WI38 (cell line): Measurements from ENCODE around the gene ACTL10.

ENCODE experiments used
- H3K4me3 ChIP-seq: 2 replicates; pipeline ENCODE4 v1.5.1; 2011; ENCODE audit warnings: low read depth, mild to moderate bottlenecking, control low read depth, low read length
- TF ChIP-seq, protein P1 (sequence below): IDR thresholded peaks from 2 replicates; pipeline ENCODE4 v1.5.1; 2012; ENCODE audit warnings: low read depth, mild to moderate bottlenecking, control low read depth, low read length

ACTL10 gene

DNA sequence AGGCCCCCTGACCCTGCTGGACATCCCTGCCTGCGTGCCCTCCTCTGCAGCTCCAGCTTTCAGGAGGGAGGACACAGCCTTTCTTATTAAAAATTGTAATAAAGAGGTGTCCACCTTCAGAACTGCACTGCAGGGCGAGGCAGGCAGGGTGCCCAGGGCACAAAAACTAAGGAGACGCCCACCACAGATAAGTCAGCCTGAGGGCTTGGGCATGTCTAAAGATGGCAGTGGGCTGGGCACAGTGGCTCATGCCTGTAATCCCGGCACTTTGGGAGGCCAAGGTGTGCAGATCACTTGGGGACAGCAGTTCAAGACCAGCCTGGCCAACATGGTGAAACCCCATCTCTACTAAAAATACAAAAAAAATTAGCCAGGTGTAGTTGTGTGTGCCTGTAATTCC lies 11.6 kb upstream of the ACTL10 start:
- TF ChIP-seq, protein P1, sequence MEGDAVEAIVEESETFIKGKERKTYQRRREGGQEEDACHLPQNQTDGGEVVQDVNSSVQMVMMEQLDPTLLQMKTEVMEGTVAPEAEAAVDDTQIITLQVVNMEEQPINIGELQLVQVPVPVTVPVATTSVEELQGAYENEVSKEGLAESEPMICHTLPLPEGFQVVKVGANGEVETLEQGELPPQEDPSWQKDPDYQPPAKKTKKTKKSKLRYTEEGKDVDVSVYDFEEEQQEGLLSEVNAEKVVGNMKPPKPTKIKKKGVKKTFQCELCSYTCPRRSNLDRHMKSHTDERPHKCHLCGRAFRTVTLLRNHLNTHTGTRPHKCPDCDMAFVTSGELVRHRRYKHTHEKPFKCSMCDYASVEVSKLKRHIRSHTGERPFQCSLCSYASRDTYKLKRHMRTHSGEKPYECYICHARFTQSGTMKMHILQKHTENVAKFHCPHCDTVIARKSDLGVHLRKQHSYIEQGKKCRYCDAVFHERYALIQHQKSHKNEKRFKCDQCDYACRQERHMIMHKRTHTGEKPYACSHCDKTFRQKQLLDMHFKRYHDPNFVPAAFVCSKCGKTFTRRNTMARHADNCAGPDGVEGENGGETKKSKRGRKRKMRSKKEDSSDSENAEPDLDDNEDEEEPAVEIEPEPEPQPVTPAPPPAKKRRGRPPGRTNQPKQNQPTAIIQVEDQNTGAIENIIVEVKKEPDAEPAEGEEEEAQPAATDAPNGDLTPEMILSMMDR = no peak
- no peak overlapping the region for H3K4me3 ChIP-seq

DNA sequence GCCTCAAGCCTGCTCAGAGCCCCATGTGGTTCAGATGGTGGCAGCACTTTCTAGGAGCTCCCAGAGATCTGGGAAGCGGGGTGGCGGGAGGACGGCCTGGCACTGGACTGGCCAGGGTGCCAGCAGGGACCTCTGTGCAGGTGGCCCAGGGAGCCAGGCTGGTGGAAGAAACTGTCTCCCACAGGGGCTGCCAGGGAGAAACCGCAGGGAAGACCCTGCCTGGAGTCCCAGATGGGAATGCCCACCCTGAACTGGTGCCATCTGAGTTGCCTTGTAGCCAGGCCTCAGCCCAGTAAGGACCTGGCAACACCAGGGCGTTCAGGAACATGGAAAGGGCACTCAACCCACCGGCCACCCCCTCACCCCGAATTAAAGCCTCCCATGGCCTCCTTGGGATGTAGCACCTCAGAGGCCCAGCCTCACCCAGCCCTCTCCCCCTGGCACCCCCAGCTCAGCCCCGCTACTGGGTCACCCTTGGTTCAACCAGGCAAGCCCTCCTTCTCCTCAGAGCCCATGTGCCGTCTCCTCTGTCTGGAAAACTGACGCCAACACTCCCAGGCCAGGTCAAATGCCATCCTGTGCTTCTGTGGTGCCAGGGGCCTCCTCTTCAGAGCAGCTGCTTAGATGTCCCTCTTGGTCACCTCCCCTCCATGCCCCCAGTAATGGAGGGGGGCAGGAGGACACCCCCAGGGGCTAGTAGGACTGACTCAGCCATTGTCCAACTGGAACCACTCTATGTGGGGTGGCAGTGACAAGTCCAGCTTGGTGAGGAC lies 10.5 kb upstream of the ACTL10 start:
- H3K4me3 ChIP-seq = no peak overlapping the region
- TF ChIP-seq, protein P1 = no peak

DNA sequence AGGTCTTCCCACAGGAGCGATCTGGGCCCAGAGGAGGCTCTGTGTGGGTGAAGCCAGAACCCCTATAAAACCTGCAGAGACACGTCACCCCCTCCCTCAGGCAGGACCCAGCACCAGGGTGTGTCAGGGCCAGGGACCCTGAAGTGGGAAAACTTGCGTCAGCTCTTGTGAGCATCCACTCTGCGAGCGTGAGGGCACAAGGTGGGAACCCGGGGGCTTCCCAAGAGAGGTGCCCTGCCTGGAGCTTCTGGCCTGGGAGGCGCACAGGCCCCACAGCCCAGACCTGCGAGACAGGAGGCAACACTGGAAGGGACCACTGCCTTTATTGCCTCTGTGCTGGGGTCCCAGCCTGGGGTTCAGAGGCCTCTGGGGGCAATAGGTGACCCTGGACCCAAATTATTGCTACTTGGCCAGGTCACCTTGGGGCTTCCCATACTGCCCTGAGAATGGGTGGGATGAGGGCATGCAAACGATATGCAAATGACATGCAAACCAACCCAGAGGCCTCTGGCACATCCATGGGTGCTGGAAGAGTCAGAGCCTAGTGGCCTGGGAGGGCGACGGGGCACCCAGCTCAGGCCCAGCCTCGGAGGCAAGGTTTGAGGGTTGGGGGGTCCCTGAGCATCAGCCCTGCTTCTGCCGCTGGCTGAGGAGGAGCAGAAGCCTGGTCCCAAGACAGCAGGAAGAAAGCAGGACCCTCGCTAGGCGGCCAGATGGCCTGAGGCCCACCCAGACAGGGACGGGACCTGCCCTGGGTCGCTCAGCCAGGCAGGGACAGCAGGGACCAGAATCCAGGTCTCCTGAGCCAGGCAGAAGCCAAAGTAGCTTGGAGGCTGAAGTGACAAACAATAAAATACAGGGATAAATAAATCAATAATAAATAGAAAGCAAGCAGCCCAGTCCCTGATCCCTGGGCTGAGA lies 9.7 kb upstream of the ACTL10 start:
- TF ChIP-seq, protein P1 = no peak
- no peak overlapping the region for H3K4me3 ChIP-seq

DNA sequence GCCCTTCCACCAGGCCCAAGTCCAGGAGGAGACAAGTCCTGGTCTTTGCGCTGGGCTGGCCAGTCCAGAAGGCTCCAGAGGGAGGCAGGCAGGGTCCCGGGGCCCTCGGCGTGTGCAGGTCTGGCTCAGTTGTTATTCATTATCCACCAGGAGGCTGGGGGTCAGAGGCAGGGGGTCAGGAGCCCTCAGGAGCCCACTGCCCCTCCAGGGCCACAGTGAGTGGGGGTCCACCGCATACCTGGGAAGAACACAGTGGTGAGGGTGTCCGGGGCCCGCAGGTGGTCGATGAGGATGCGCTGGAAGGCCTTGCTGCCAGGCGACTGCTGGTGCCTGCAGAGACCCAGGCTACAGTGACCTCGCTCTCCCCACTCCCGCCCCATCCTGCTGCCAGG lies 9.0 kb upstream of the ACTL10 start:
- TF ChIP-seq, protein P1 = no peak
- no peak overlapping the region for H3K4me3 ChIP-seq

DNA sequence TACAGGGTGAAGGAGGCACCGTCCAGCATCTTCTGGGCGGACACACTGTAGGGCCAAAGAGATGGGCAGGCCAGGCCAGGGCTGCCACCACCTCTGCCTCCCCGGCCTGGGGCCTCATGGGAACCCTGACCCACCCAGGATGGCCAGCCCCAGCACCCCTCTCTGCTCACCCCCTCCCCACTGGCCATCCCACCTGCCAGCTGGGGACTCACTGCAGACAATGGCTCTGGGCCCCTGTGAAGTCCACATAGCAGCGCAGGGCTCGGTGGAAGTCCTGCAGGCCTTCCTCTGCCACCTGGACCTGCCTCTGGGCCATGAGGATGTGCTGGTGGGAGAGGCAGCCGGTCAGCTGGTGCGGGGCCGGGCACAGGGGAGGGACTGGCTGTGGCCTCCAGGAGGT lies 8.2 kb upstream of the ACTL10 start:
- H3K4me3 ChIP-seq = no peak overlapping the region
- TF ChIP-seq, protein P1 = no peak

DNA sequence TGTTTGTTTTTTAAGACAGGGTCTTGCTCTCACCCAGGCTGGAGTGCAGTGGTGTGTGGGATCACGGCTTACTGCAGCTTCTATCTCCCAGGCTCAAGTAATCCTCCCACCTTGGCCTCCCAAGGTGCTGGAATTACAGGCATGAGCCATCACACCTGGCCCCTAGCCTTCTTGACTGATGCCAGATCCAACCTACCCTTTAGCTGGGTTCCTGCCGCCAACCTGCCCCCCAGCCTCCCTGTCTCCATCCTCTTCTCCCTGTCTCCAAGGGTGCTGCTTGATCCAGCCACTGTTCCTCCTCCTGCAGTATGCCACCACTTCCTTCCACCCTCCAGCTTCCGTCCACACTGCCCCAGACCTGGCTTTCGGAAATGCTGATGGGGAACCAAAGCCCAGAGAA lies 7.8 kb upstream of the ACTL10 start:
- TF ChIP-seq, protein P1 = no peak
- H3K4me3 ChIP-seq = no peak overlapping the region

DNA sequence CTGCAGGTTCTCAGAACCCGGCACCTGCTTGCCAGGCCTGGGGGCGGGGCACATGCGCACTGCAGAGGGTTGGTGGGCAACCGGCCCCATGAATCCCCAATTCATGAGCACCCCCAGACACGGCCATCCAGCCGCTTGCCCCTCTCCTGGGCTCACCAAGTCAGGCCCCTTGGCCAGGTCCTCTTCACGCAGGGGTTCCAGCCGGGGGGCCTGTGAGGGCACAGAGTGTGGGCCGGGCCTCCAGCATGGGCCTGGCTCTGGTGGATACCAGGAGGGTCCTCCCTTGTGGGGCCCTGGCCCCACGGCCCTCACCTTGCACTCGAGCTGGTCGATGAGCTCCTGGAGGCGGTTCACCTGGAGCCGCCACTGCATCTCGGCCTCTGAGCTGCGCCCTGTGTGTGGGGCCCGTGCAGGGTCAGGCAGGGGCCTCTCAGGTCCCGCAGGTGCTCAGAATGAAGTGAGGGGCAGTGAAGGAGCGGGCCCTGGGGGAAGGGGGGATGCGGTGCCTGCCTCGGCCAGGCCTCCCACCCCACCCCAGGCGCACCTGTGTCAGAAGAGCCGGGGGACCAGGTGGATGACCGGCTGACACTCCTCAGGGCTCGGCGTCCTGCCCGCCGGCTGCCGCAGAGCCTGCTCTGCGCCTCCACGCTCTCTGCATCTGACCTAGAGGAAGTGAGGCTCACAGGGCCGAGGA lies 7.3 kb upstream of the ACTL10 start:
- H3K4me3 ChIP-seq = no peak overlapping the region
- TF ChIP-seq, protein P1 = no peak
